Activated T-cell treated with anti-CD3 and anti-CD28 coated beads, Interleukin-2, amount 50 U/mL, for 48 hours (primary cell): Measurements from ENCODE around the gene SCARF2.
"Not testable (repeated sequence)": the region's sequence is repeated elsewhere in the genome, so short reads cannot be mapped to it uniquely, and the experiment has no call there.

Experiments
- DNase-seq, 2 experiments: peaks; one replicate each; pipeline ENCODE4 v3.0.0-alpha.2; 2020

The SCARF2 gene

GRCh38 chr22:20463324-20464095 lies 25.9 kb upstream of the SCARF2 start:
- DNase-seq = peak in 1 of 2 experiments; percentile 37

DNA sequence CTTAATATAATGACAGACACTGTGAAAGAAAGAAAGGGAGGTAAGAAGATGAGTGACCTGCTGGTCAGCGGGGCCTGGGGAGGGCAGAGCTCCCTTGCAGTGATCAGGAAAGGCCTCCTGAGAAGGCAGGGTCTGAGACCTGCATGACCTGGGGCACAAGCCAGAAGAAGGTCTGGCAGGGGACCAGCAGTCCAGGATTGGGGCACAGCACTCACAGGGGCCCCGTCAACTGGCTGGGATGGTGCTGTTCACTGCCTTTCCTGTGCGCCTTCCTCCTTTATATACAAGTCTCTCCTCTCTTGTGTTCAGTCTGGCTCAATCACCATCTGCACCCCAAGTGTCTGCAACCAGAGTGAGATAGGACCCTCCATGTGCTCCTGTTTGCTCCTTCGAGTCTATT lies 22.2 kb upstream of the SCARF2 start:
- DNase-seq = no peak

- DNase-seq = no peak
Observed at GRCh38 chr22:20459152-20459542, 21.5 kb upstream of the SCARF2 start.

- DNase-seq = no peak
Observed at GRCh38 chr22:20458530-20459151, 21.0 kb upstream of the SCARF2 start.

DNA sequence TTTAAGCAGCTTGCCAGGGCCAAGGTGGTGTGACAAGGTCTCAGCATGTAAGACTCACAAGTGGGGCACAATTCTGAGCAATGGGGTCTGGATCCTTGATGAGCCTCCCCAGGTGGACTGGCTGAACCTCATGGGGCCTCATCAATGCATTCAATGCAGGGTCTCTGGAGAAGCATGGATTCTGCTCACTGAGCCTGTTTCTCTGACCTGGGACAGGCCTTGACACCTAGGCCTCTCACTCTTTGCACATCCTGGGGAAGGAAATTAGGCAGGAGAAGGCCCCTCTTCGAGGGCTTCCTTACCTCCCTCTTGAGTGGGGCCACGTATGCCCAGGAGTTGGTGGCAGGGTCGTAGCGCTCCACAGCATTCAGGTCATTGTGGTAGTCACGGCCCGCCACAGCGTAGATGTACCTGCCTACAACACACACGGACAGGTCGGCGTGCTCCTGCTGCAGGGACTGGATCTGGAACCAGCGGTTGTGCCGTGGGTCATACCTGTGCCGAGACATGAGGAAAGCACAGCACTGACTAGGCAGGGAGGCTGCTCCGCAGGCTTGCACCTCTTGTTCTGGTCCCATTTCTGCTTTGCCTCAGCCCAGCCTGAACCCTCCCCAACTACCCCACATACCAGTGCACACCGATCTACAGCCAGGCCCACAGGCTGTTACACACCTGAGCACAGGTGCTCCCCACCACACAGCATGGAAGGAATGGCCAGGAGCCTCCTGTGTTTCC lies 20.0 kb upstream of the SCARF2 start:
- DNase-seq = no peak

GRCh38 chr22:20456722-20457076 lies 19.1 kb upstream of the SCARF2 start:
- DNase-seq = no peak

- peak; percentile 77 to 84 for DNase-seq
Observed at GRCh38 chr22:20456064-20456721, 18.6 kb upstream of the SCARF2 start.

DNA sequence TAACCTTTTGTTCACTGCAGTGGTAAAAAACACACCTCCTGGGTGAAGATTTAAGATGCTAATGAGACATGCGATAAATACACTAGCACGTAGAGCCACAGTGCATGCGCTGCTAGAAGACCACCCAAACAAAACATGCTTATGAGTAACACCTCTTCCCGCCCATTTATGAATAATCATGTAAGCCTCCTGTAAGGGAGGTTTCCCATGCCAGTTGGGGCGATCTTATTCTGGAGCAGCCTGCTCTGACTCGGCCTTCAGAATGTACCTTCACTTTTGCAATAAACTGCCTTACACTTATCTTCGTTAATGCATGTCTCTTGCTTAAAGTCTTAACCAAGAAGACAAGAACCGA lies 18.1 kb upstream of the SCARF2 start:
- DNase-seq = no peak

GRCh38 chr22:20453222-20453621 lies 15.6 kb upstream of the SCARF2 start:
- no peak for DNase-seq

GRCh38 chr22:20451920-20452319 lies 14.3 kb upstream of the SCARF2 start:
- no peak for DNase-seq

GRCh38 chr22:20451129-20451778 lies 13.6 kb upstream of the SCARF2 start:
- not testable (repeated sequence) for DNase-seq

DNA sequence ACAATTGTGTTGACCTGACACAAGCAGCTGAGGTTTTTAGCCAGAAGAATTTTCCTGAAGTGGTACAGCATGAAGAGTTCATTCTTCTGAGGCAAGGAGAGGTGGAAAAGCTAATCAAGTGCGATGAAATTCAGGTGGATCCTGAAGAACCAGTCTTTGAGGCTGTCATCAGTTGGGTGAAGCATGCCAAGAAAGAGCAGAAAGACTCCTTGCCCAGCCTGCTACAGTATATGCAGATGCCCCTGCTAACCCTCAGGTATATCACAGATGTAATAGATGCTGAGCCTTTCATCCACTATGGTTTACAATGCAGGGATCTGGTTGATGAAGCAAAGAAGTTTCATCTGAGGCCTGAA lies 12.9 kb upstream of the SCARF2 start:
- DNase-seq = no peak

DNA sequence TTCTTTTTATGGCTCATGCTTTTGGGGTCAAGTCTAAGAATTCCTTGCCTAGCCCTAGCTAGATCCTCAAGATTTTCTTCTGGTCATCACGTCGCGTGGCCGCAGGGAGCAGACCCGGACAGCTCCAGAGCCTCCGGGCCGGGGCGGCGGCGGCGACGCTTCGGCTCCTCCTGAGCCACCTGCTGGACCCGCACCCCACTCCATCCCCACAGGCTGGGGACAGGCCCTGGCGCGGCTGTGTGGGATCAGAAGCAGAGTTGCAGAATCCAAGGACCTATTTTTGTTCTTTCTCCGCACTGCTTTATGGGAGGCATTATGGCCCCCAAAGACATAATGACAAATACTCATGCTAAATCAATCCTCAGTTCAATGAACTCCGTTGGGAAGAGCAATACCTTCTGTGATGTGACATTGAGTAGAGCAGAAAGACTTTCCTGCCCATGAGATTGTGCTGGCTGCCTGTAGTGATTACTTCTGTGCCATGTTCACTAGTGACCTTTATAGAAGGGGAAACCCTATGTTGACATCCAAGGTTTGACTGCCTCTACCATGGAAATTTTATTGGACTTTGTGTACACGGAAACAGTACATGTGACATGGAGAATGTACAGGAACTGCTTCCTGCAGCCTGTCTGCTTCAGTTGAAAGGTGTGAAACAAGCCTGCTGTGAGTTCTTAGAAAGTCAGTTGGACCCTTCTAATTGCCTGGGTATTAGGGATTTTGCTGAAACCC lies 12.4 kb upstream of the SCARF2 start:
- no peak for DNase-seq

GRCh38 chr22:20448630-20449029 lies 11.0 kb upstream of the SCARF2 start:
- DNase-seq = no peak

DNA sequence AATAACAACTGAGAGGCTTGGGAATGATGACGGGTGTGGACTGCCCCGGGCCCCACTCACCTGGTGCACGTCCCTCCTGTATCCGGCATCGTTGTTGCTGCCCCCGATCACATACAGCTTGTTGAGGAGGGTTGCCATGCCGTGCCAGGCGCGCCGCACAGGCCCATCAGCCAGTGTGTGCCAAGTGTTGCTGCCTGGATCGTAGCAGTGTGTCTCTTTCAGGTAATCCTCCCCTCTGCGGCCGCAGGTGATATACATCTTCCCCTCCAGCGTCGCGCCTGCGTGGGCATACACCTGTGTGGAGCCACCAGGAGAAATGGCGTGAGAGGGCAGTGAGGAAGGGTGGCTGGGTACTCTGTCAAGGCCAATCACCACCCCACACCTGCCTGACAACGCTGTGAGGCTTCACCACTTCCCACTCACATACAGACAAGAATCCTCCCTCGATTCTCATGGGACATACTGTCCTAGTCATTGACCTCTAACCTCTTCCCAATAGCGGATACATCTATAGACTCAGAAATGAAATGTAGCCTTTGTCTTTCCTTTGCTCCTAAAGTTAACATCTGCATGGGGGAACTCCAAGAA lies 8.9 kb upstream of the SCARF2 start:
- no peak for DNase-seq

DNA sequence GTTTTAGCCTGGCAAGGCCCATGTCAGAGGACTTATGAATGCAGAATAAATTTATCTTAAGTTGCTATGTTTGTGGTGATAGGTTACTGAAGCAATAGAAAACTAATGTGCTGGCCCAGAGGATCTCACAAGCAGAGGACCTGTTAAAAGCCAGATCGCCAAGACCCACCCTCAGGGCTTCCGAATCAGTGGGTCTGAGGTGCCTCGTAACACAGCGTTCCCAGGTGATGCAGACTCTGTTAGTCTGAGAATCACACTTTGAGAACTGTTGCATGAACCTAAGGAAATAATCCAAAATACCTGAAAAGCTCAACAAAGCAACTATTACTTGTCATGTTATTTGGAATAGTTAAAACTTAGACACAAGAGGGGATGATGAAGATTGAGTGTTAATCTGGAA lies 6.7 kb upstream of the SCARF2 start:
- no peak for DNase-seq

DNA sequence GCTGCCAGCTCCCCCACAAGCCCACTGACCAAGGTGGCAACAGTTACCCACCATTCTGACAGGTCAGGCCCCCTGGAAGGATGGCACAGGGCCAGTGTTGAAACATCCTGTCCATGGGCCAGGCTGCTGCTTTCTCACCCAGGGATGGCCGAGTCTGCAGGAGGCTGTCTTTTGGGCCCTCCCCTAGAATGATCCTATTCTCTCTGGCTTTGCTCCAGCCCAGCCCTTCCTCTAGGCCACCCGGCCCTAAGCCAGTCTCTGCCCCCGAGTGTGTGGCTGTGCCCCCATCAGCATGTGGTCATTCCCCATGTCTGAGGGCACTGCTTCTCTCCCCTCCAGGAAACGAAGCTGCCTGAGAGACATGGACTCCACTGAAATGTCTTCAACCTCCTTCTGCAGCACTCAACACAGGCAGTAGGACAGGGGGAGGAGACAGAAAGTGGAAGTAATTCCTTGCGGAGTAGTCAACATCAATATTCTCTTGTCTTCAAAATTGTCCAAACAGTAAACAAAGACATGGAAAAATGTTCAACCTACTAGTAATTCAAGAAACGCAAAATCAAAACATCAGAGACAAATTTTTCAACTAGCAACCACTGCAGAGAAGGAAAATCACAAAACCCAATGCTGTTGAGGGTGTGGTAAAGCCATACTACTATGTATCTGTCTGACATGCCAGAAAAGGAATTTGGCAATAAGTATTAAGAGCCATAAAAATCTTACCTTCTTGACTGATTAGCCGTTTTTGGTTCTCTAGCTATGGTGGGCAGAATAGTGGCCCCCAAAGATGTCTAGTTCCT lies 5.1 kb upstream of the SCARF2 start:
- no peak for DNase-seq

DNA sequence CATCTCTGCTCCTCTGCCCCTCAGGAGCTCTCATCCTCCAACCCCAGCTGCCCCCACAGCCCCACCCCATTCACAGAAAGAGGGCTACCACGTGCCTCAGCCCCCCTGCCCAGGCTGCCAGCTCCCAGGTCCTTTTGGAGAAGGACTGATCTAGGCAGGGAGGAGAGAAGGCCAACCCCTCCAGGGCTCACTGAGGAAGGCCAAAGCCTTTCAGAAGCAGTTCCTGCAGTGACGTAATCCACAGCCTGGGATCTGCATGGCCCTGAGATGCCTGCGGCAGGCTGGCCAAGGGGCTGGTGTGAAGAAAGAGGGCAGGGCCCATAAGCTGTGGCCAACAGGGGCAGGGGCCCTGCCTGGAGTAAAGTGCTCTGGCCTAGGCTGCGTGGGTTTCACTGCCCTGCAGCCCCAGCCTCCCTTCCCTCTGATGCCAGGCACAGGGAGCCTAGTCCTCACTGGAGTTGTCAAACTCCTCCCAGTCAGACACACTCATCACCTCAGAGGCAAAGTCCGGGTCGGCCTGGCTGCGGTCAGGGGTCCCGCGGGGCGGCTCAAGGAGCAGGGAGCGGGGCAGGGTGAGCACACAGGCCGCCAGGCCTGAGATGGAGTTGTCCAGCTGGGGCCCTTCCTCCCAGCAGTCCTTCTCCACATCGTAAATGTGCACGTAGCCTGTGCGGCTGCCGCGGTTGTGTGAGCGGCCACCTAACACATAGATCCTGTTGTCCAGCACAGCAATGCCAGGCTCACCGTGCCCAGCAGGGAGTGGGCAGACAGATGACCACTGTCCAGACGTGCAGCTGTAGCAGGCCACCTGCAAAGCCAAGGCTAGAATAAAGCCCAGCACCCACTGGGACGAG lies 4.2 kb upstream of the SCARF2 start:
- no peak for DNase-seq

GRCh38 chr22:20440637-20441591 lies 3.3 kb upstream of the SCARF2 start:
- no peak for DNase-seq
